Gastroesophageal sphincter (tissue), 4 donors: Measurements from ENCODE around the gene ADAMTS17. TPM values are rescaled to one million over a fixed set of nuclear protein-coding genes. Genes with fewer than 3 reads are reported as not detected.

ENCODE experiments used
- ATAC-seq: fragments of 150-250 bp; one replicate; pipeline ENCODE4 v1.9.1; 2016; ENCODE audit warnings: mild to moderate bottlenecking, moderate library complexity
- H3K27ac ChIP-seq, 4 donors: fragments of 200-600 bp; sonication (generic) in 3 of 4; 1 replicate in 3 of 4; 2 replicates in 1 of 4; pipeline ENCODE4 v1.5.1; 2016 to 2019
- H3K27me3 ChIP-seq: fragments of 200-600 bp; sonication (generic); one replicate; pipeline ENCODE4 v1.5.1; 2019
- H3K36me3 ChIP-seq, 2 donors: fragments of 200-600 bp; sonication (generic); one replicate each; pipeline ENCODE4 v1.5.1; 2019; ENCODE audit warnings: control low read depth in 1 of 2
- H3K4me1 ChIP-seq, 3 donors: fragments of 200-600 bp; sonication (generic); 1 replicate in 2 of 3; 2 replicates in 1 of 3; pipeline ENCODE4 v1.5.1; 2016 to 2019; ENCODE audit warnings: control low read depth in 2 of 3
- H3K4me3 ChIP-seq, 2 donors: fragments of 200-600 bp; sonication (generic); one replicate each; pipeline ENCODE4 v1.5.1; 2019; ENCODE audit warnings: mild to moderate bottlenecking in 1 of 2, moderate library complexity in 1 of 2
- H3K9me3 ChIP-seq, 3 donors: fragments of 200-600 bp; sonication (generic); one replicate each; pipeline ENCODE4 v1.5.1; 2017 to 2019; ENCODE audit warnings: control low read depth in 2 of 3
- CTCF ChIP-seq, 4 experiments: fragments of 200-600 bp in 2 of 4; fragments of 450-650 bp in 2 of 4; sonication (generic) in 1 of 4; IDR thresholded peaks; one replicate each; pipeline ENCODE4 v1.5.1; 2017 to 2019; ENCODE audit warnings: antibody characterized with exemption in 4 of 4, mild to moderate bottlenecking in 2 of 4, moderate library complexity in 2 of 4
- EP300 ChIP-seq: sonication (generic); formaldehyde crosslinking; IDR thresholded peaks from one replicate; pipeline ENCODE4 v1.6.1; 2017; ENCODE audit warnings: antibody characterized with exemption, mild to moderate bottlenecking
- POLR2A ChIP-seq, 2 donors: fragments of 450-650 bp; IDR thresholded peaks; one replicate each; pipeline ENCODE4 v1.6.1; 2017; ENCODE audit warnings: antibody characterized with exemption in 2 of 2, mild to moderate bottlenecking in 2 of 2, moderate library complexity in 1 of 2
- POLR2AphosphoS5 ChIP-seq: sonication (generic); formaldehyde crosslinking; IDR thresholded peaks from one replicate; pipeline ENCODE4 v1.6.1; 2017; ENCODE audit warnings: antibody characterized with exemption
- WGBS, 2 donors: methylation state at CpG; one replicate each; pipeline ENCODE4 v1.1.5; 2018; ENCODE audit warnings: low coverage in 1 of 2; 5-methylcytosine and 5-hydroxymethylcytosine counted together
- total RNA-seq, 4 donors: library from RNA; depleted of rRNA; stranded (reverse); fragments of >200 nt; gene quantifications; one replicate each; pipeline ENCODE4 v1.1.0, GENCODE V29; 2016

ADAMTS17 gene
- total RNA-seq, 4 donors from 2014 or later = 4.9 to 14.0 (median 11.3) TPM

DNA sequence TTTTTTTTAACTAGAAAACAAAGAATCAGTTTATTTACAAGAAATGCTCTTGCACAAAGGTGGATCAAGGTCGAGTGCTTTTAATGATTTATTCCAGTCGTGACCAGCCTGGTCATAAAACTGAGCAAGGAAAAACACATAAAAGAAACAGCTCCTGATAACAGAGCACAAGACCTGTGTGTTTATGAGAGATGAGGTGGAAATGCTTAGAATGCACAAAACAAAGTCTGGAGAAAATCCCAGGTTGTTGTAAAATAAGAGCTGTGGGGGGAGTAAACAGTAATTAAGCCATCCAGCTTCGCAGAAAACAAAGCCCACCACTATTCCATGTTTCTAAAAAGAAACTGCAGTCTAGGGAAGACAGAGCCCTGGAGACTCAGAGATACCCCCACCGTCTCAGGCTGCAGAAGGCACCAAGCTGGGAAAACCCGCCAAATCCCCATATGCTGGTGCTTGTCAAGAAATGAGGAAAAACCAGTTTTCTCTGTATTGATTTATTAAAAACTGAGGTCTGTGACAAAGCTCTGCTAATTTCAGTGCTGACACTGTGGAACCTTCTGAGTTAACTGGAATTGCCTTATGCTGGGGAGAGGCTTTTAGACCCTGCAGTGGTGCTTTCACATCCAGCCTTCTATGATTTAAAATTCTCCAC, 139.3 kb downstream of the ADAMTS17 start:
- 74 to 88% methylated on average over 5 of the region's 5 CpGs for WGBS, 2 donors
- H3K27me3 ChIP-seq = no peaks in the 10 kb centered on the region
- no peaks in the 10 kb centered on the region for H3K36me3 ChIP-seq
- H3K27ac ChIP-seq = no peak overlapping the region
- H3K9me3 ChIP-seq = no peaks in the 10 kb centered on the region
- H3K4me1 ChIP-seq = peaks cover 0 to 17% (median 0%) of the 10 kb centered on the region in 3 donors
- ATAC-seq = no peak
- no peak overlapping the region for H3K4me3 ChIP-seq
- TF ChIP-seq POLR2A (IDR thresholded peaks at IDR 0.05) (no peak), CTCF (IDR thresholded peaks at IDR 0.05) (no peak), EP300 (no peak), POLR2AphosphoS5 (no peak)

- Histone ChIP-seq H3K4me1 (peaks cover 0 to 9% (median 0%) of the 10 kb centered on the region in 3 donors), H3K27ac (no peak overlapping the region), H3K27me3 (no peaks in the 10 kb centered on the region), H3K9me3 (no peaks in the 10 kb centered on the region), H3K4me3 (no peak overlapping the region), H3K36me3 (no peaks in the 10 kb centered on the region)
- ATAC-seq = no peak
- TF ChIP-seq EP300 (no peak), POLR2A (IDR thresholded peaks at IDR 0.05) (no peak), POLR2AphosphoS5 (no peak), CTCF (IDR thresholded peaks at IDR 0.05) (no peak)
- 74 to 77% methylated on average over 8 to 16 of the region's 18 CpGs for WGBS, 2 donors
These were observed 140.1 kb downstream of the ADAMTS17 start for GRCh38 chr15:100201376-100202280.

DNA sequence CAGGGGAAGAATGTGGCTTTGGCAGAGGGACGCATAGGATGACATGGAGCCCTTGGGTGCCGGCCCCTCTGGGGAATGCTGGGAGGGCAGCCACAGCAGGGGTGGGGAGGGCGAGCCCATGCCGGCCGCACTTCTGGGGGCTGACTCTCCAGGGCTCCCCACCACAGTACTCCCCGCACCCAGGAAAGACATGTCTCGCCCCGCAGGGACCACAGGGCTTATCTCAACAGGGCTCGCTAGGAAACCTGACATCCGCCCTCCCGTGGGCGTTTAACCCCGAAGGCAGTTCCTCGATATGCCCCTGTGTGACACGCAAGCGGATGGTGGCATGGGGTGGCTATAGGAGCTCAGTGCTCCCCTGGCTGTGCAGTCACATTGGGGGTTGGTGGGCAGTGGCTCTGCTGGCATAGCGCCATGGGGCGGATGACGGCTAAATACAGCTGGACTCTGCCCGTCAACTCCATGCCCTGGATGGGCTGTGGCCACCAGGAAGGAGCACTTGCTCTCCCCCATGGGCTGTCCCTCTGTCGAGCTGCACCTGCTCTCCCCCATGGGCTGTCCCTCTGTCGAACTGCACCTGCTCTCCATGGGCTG, 141.4 kb downstream of the ADAMTS17 start:
- no peak for ATAC-seq
- WGBS, 2 donors = 97% methylated on average over 5 of the region's 22 CpGs; no CpG with 5 or more reads in 1 of the 2 donors

DNA sequence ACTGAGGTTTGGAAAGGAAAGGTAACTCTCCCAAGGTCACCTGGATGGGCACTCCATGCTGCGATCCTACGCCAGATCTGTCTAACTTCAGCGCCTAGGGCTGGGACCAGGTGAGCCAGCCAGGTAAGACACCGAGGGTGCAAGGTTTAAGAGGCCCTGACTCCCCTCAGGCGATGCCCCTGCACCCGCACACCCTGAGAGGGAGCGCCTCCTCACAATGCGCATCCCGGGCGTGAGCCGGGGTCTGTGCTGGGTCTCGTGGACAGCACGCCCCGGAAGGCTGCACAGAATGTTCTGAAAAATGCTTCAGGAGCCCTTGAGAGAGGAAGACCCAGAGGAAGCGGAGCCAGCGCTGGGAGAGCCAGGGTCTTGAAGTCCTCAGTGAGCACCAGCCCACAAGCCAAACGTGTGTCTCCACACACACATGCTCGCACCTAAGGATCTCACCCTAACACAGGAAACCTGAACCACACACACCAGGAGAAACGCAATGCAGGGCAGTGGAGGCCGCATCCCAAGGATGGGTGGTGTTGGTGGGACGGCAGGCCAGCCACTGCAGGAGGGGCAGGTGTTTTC, 142.0 kb downstream of the ADAMTS17 start:
- WGBS, 2 donors = 97 to 100% methylated on average over 4 to 5 of the region's 21 CpGs
- TF ChIP-seq POLR2AphosphoS5 (no peak), EP300 (no peak), CTCF (IDR thresholded peaks at IDR 0.05) (no peak), POLR2A (IDR thresholded peaks at IDR 0.05) (no peak)
- ATAC-seq = no peak

More for the DNA sequence above, 141.4 kb downstream of the ADAMTS17 start:
- TF ChIP-seq EP300 (no peak), POLR2A (IDR thresholded peaks at IDR 0.05) (no peak), POLR2AphosphoS5 (no peak), CTCF (IDR thresholded peaks at IDR 0.05) (no peak)
- no peak overlapping the region for H3K27ac ChIP-seq
- no peaks in the 10 kb centered on the region for H3K36me3 ChIP-seq
- H3K27me3 ChIP-seq = no peaks in the 10 kb centered on the region
- H3K4me3 ChIP-seq = no peak overlapping the region
- H3K9me3 ChIP-seq = no peaks in the 10 kb centered on the region
- H3K4me1 ChIP-seq = no peaks in the 10 kb centered on the region

More for the DNA sequence above, 142.0 kb downstream of the ADAMTS17 start:
- Histone ChIP-seq H3K36me3 (no peaks in the 10 kb centered on the region), H3K27me3 (no peaks in the 10 kb centered on the region), H3K9me3 (no peaks in the 10 kb centered on the region), H3K4me3 (no peak overlapping the region), H3K4me1 (no peaks in the 10 kb centered on the region), H3K27ac (no peak overlapping the region)
